MM.1S (cell line): Measurements from ENCODE around the gene MLXIPL.

ENCODE experiments used
- CTCF ChIP-seq: fragments of 300-600 bp; sonication (generic); IDR thresholded peaks from 2 replicates; pipeline ENCODE4 v1.5.1; 2016; ENCODE audit warnings: antibody characterized with exemption, low read length, mixed read lengths
- EZH2 ChIP-seq: fragments of 300-600 bp; sonication (generic); optimal IDR thresholded peaks from 2 replicates; pipeline ENCODE3; 2017; ENCODE audit warnings: low read depth, mild to moderate bottlenecking, antibody characterized with exemption, low read length, mixed read lengths
- EZH2phosphoT487 ChIP-seq: fragments of 300-600 bp; sonication (generic); IDR thresholded peaks from 2 replicates; pipeline ENCODE4 v1.6.1; 2018; ENCODE audit warnings: antibody characterized with exemption, low read length

- TF ChIP-seq EZH2 (no peak), CTCF (no peak), EZH2phosphoT487 (no peak)
These were observed 9.5 kb upstream of the MLXIPL start for GRCh38 chr7:73633844-73634243.
